ENCODE results near the gene GIGYF1. TPM values are rescaled to one million over a fixed set of nuclear protein-coding genes. Genes with fewer than 3 reads are reported as not detected.
A peak's percentile ranks its signal among the peaks of the same experiment; 100 is the strongest.

The GIGYF1 gene
- total and polyA plus RNA-seq, 2 of the 13 experiments (the other 11 are each of a cell fraction or from before 2014, with no cell fraction given), result 7.6 to 16.1 TPM

- TF ChIP-seq ZNF687 (CRISPR knock-in tag; IDR thresholded peaks at IDR 0.05), result peak; percentile 74
- no peak for TF ChIP-seq ZNF44 (CRISPR knock-in tag; IDR thresholded peaks at IDR 0.05)
- peak; percentile 42; the same call in 1 of the 2 replicates for TF ChIP-seq ZNF331 (CRISPR knock-in tag; IDR thresholded peaks at IDR 0.05)
- no peak for TF ChIP-seq TAF15 (IDR thresholded peaks at IDR 0.05; ENCODE audit: low read depth, low read length, poor library complexity, severe bottlenecking)
- peak; percentile 82 for TF ChIP-seq YY1 (IDR thresholded peaks at IDR 0.05; ENCODE audit: insufficient read depth, insufficient replicate concordance, low read depth, low read length)
- TF ChIP-seq HOXA5 (CRISPR knock-in tag; IDR thresholded peaks at IDR 0.05), result peak; percentile 79
- TF ChIP-seq MIXL1 (CRISPR knock-in tag; IDR thresholded peaks at IDR 0.05), result 0 out of 2 replicates have a peak, but pooled peaks have one; percentile 20
- TF ChIP-seq MAFK (conservative IDR thresholded peaks at IDR 0.05 in 1 of 2, IDR thresholded peaks at IDR 0.05 in 1 of 2; ENCODE audit: low read length in 2 of 2), result no peak
- TF ChIP-seq ZNF121 (CRISPR knock-in tag; IDR thresholded peaks at IDR 0.05), result peak; percentile 72
- no peak for TF ChIP-seq RCOR2 (CRISPR knock-in tag; IDR thresholded peaks at IDR 0.05)
- TF ChIP-seq TOE1 (CRISPR knock-in tag; IDR thresholded peaks at IDR 0.05), result no peak
- peak; percentile 62; the same call in 1 of the 2 replicates for TF ChIP-seq DMAP1 (CRISPR knock-in tag; IDR thresholded peaks at IDR 0.05)
- TF ChIP-seq ASH2L (IDR thresholded peaks at IDR 0.05; ENCODE audit: insufficient read length, low read depth, low read length), result peak; percentile 62
- TF ChIP-seq ISX (CRISPR knock-in tag; conservative IDR thresholded peaks at IDR 0.05), result no peak
- TF ChIP-seq KDM3A (CRISPR knock-in tag; IDR thresholded peaks at IDR 0.05; ENCODE audit: low read depth), result no peak
- peak; percentile 77 for TF ChIP-seq GATAD1 (CRISPR knock-in tag; IDR thresholded peaks at IDR 0.05)
- peak; percentile 91 for TF ChIP-seq ZNF430 (CRISPR knock-in tag; IDR thresholded peaks at IDR 0.05)
- no peak for TF ChIP-seq AKAP8 (CRISPR knock-in tag; IDR thresholded peaks at IDR 0.05)
- peak; percentile 6; the same call in 1 of the 2 replicates for TF ChIP-seq RARA (CRISPR knock-in tag; IDR thresholded peaks at IDR 0.05)
- no peak for TF ChIP-seq ZBTB49 (CRISPR knock-in tag; IDR thresholded peaks at IDR 0.05; ENCODE audit: borderline replicate concordance)
- TF ChIP-seq ZNF276 (CRISPR knock-in tag; IDR thresholded peaks at IDR 0.05; ENCODE audit: low read depth), result no peak
- no peak for TF ChIP-seq TIGD3 (CRISPR knock-in tag; IDR thresholded peaks at IDR 0.05; ENCODE audit: borderline replicate concordance)
Observed at GRCh38 chr7:100673302-100673941, 20.6 kb downstream of the GIGYF1 start, which contains the start of gene GNB2 (continued).

Data from HepG2 (cell line).